Gastrocnemius medialis (tissue), 4 donors: ENCODE measurements around the gene CDK5RAP3.

Experiments used
- POLR2A ChIP-seq, 2 donors: fragments of 450-650 bp; IDR thresholded peaks; one replicate each; pipeline ENCODE4 v1.6.1; 2017; ENCODE audit warnings: antibody characterized with exemption in 2 of 2, mild to moderate bottlenecking in 2 of 2, moderate library complexity in 2 of 2
- TF ChIP-seq, protein P1 (sequence below), 5 experiments: fragments of 450-650 bp in 3 of 5; fragments of 200-600 bp in 2 of 5; sonication (generic) in 2 of 5; IDR thresholded peaks in 4 of 5; conservative IDR thresholded peaks in 1 of 5; 1 replicate in 4 of 5; 2 replicates in 1 of 5; pipeline ENCODE4 v1.5.1; 2016 to 2019; ENCODE audit warnings: antibody characterized with exemption in 5 of 5, mild to moderate bottlenecking in 3 of 5, moderate library complexity in 3 of 5

DNA sequence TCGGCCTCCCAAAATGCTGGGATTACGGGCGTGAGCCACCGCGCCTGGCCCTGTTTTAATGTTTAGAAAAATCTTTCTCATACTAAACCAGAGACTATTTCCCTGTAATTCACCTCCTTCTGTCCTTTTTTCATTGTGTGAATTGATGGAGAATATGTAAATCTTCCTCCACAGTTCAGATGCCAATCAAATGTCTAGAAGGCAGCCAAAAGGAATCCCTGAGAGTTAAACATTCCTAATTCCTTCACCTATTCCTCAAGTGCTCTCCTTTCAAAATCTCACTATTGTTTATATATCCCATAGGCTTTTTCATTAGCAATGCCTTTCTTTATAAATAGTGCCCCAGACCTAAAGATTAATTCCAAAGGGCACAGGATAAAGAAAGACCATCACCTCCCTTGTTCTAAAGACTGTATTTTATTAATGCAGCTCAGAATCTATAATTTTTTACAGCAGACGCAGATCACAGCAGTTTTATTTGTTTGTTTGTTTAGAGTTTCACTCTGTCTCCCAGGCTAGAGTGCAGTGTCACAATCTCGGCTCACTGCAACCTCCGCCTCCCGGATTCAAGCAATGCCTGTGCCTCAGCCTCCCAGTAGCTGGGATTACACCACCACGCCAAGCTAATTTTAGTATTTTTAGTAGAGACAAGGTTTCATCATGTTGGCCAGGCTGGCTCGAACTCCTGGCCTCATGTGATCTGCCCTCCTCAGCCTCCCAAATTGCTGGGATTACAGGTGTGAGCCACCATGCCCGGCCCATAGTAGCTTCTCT lies 36.2 kb downstream of the CDK5RAP3 start:
- TF ChIP-seq, protein P1, sequence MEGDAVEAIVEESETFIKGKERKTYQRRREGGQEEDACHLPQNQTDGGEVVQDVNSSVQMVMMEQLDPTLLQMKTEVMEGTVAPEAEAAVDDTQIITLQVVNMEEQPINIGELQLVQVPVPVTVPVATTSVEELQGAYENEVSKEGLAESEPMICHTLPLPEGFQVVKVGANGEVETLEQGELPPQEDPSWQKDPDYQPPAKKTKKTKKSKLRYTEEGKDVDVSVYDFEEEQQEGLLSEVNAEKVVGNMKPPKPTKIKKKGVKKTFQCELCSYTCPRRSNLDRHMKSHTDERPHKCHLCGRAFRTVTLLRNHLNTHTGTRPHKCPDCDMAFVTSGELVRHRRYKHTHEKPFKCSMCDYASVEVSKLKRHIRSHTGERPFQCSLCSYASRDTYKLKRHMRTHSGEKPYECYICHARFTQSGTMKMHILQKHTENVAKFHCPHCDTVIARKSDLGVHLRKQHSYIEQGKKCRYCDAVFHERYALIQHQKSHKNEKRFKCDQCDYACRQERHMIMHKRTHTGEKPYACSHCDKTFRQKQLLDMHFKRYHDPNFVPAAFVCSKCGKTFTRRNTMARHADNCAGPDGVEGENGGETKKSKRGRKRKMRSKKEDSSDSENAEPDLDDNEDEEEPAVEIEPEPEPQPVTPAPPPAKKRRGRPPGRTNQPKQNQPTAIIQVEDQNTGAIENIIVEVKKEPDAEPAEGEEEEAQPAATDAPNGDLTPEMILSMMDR (IDR thresholded peaks at IDR 0.05 in 4 of 5, conservative IDR thresholded peaks at IDR 0.05 in 1 of 5) = no peak
- no peak for TF ChIP-seq POLR2A (IDR thresholded peaks at IDR 0.05)
